GM18498 (cell line): Measurements from ENCODE around the gene GNE.
"Not testable (repeated sequence)": the region's sequence is repeated elsewhere in the genome, so short reads cannot be mapped to it uniquely, and the experiment has no call there.

Experiments
- ATAC-seq: cut with Tn5 transposase; IDR thresholded peaks from one replicate; pipeline ENCODE4 v1.9.1; 2021; ENCODE audit warnings: mild to moderate bottlenecking, moderate library complexity; ENCODE audit not compliant: unreplicated experiment

The GNE gene

GRCh38 chr9:36208521-36209253, 49.6 kb downstream of the GNE start:
- no peak for ATAC-seq

GRCh38 chr9:36207546-36208012, 50.7 kb downstream of the GNE start:
- ATAC-seq = no peak

- no peak for ATAC-seq
Measured at GRCh38 chr9:36207016-36207415, 51.2 kb downstream of the GNE start.

GRCh38 chr9:36204906-36205547, 53.2 kb downstream of the GNE start:
- ATAC-seq = no peak

- no peak for ATAC-seq
Measured at GRCh38 chr9:36194326-36195000, 63.8 kb downstream of the GNE start.

GRCh38 chr9:36193023-36193422, 65.2 kb downstream of the GNE start:
- no peak for ATAC-seq

GRCh38 chr9:36192196-36192595, 66.1 kb downstream of the GNE start:
- ATAC-seq = no peak

GRCh38 chr9:36191686-36192085, 66.6 kb downstream of the GNE start:
- ATAC-seq = no peak

- peak; percentile 15 for ATAC-seq
Measured at GRCh38 chr9:36191290-36191645, 67.0 kb downstream of the GNE start.

GRCh38 chr9:36190388-36191289, 67.6 kb downstream of the GNE start, which contains the start of gene CLTA:
Gene CLTA, plus strand, starts transcription at chr9:36190921. Its CDS starts 136 bp downstream, at chr9:36191057.
- peak; percentile 96 for ATAC-seq

GRCh38 chr9:36189976-36190375, 68.3 kb downstream of the GNE start:
- ATAC-seq = no peak

- no peak for ATAC-seq
Measured at GRCh38 chr9:36188212-36188611, 70.0 kb downstream of the GNE start.

GRCh38 chr9:36187414-36187813, 70.8 kb downstream of the GNE start:
- ATAC-seq = no peak

- not testable (repeated sequence) for ATAC-seq
Measured at GRCh38 chr9:36180243-36180642, 78.0 kb downstream of the GNE start.

- no peak for ATAC-seq
Measured at GRCh38 chr9:36177571-36177970, 80.7 kb downstream of the GNE start.

GRCh38 chr9:36176496-36176895, 81.8 kb downstream of the GNE start:
- ATAC-seq = not testable (repeated sequence)

- not testable (repeated sequence) for ATAC-seq
Measured at GRCh38 chr9:36175209-36175608, 83.0 kb downstream of the GNE start.

GRCh38 chr9:36174731-36175130, 83.5 kb downstream of the GNE start:
- no peak for ATAC-seq

GRCh38 chr9:36174271-36174670, 84.0 kb downstream of the GNE start:
- ATAC-seq = no peak

GRCh38 chr9:36173861-36174260, 84.4 kb downstream of the GNE start:
- ATAC-seq = no peak

- ATAC-seq = no peak
Measured at GRCh38 chr9:36170531-36170930, 87.7 kb downstream of the GNE start.
